Lung (tissue), 12 donors: ENCODE results near the gene ITPRIPL2. TPM values are rescaled to one million over a fixed set of nuclear protein-coding genes. Genes with fewer than 3 reads are reported as not detected.

Source experiments
- ATAC-seq: fragments of 200-7000 bp; cut with Tn5 transposase; one replicate; pipeline ENCODE4 v1.9.1; 2020; ENCODE audit warnings: moderate number of reproducible peaks; ENCODE audit not compliant: insufficient read depth, low FRiP score
- DNase-seq, 3 donors: peaks; one replicate each; pipeline ENCODE4 v3.0.0-alpha.2; 2013 to 2017
- H3K27ac ChIP-seq, 2 donors: one replicate each; pipeline ENCODE4 v1.5.1; 2013; ENCODE audit warnings: mild to moderate bottlenecking in 2 of 2, moderate library complexity in 2 of 2, control low read depth in 1 of 2, inconsistent platforms in 1 of 2, low read depth in 1 of 2, low read length in 1 of 2
- H3K27me3 ChIP-seq, 3 donors: one replicate each; pipeline ENCODE4 v1.5.1; 2013; ENCODE audit warnings: low read length in 2 of 3; ENCODE audit not compliant: control insufficient read depth in 3 of 3, insufficient read depth in 3 of 3
- H3K36me3 ChIP-seq, 4 donors: one replicate each; pipeline ENCODE4 v1.5.1; 2013; ENCODE audit warnings: low read length in 4 of 4, mild to moderate bottlenecking in 1 of 4, moderate library complexity in 1 of 4; ENCODE audit not compliant: control insufficient read depth in 4 of 4, insufficient read depth in 4 of 4
- H3K4me1 ChIP-seq, 5 donors: one replicate each; pipeline ENCODE4 v1.5.1; 2013; ENCODE audit warnings: low read length in 5 of 5, mild to moderate bottlenecking in 2 of 5, moderate library complexity in 1 of 5; ENCODE audit not compliant: control insufficient read depth in 5 of 5, insufficient read depth in 5 of 5
- H3K4me3 ChIP-seq: one replicate; pipeline ENCODE4 v1.5.1; 2013; ENCODE audit warnings: mild to moderate bottlenecking, control low read depth, moderate library complexity
- H3K9ac ChIP-seq, 2 donors: one replicate each; pipeline ENCODE4 v1.5.1; 2013; ENCODE audit warnings: low read length in 2 of 2, control low read depth in 1 of 2; ENCODE audit not compliant: insufficient read depth in 1 of 2
- H3K9me3 ChIP-seq, 4 donors: one replicate each; pipeline ENCODE4 v1.5.1; 2013; ENCODE audit warnings: low read length in 3 of 4, mild to moderate bottlenecking in 1 of 4, moderate library complexity in 1 of 4; ENCODE audit not compliant: control insufficient read depth in 4 of 4, insufficient read depth in 3 of 4
- WGBS, 2 donors: extraction: QIAGEN DNeasy Blood & Tissue Kit; methylation state at CpG; one replicate each; pipeline ENCODE4 v1.1.7; 2013; 5-methylcytosine and 5-hydroxymethylcytosine counted together
- polyA plus RNA-seq, 2 donors: library from polyadenylated mRNA; stranded (reverse); fragments of 200-250 nt; gene quantifications; one replicate each; pipeline ENCODE4 v1.2.1, GENCODE V29; 2013
- total RNA-seq, 2 donors: library from RNA; depleted of rRNA in 1 of 2; stranded (reverse); fragments of >200 nt in 1 of 2; gene quantifications; one replicate each; pipeline ENCODE4 v1.2.1, GENCODE V29; 2014 to 2021
- TF ChIP-seq, protein P1 (sequence below): IDR thresholded peaks from 2 replicates; pipeline ENCODE4 v1.5.1; 2012; ENCODE audit warnings: mild to moderate bottlenecking; ENCODE audit errors: control extremely low read depth, extremely low read depth
- donor health status: control.
- donor health status: control.
- donor health status: Bipolar disorder and iron deficiency.
- donor health status: healthy.
- donor health status: DM: yes; HTN: yes; CAD: no.

The ITPRIPL2 gene
- total and polyA plus RNA-seq, 4 donors, result 12.4 to 86.3 (median 28.3) TPM

GRCh38 chr16:19086322-19087199 lies 27.2 kb upstream of the ITPRIPL2 start:
- TF ChIP-seq, protein P1, sequence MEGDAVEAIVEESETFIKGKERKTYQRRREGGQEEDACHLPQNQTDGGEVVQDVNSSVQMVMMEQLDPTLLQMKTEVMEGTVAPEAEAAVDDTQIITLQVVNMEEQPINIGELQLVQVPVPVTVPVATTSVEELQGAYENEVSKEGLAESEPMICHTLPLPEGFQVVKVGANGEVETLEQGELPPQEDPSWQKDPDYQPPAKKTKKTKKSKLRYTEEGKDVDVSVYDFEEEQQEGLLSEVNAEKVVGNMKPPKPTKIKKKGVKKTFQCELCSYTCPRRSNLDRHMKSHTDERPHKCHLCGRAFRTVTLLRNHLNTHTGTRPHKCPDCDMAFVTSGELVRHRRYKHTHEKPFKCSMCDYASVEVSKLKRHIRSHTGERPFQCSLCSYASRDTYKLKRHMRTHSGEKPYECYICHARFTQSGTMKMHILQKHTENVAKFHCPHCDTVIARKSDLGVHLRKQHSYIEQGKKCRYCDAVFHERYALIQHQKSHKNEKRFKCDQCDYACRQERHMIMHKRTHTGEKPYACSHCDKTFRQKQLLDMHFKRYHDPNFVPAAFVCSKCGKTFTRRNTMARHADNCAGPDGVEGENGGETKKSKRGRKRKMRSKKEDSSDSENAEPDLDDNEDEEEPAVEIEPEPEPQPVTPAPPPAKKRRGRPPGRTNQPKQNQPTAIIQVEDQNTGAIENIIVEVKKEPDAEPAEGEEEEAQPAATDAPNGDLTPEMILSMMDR, result peak; percentile 92
- WGBS, 2 donors, result 5 to 8% methylated on average over 52 of the region's 52 CpGs
- H3K9ac ChIP-seq, result peak overlapping the region; percentile 28 to 90
- no peaks in the 10 kb centered on the region for H3K27me3 ChIP-seq
- no peaks in the 10 kb centered on the region for H3K36me3 ChIP-seq
- H3K27ac ChIP-seq, result peak overlapping the region in 1 of 2 donors; percentile 79
- peak; percentile 96 for ATAC-seq
- no peaks in the 10 kb centered on the region for H3K9me3 ChIP-seq
- H3K4me1 ChIP-seq, result peaks cover 0 to 12% (median 3%) of the 10 kb centered on the region in 5 donors
- peak overlapping the region; percentile 56 for H3K4me3 ChIP-seq
- peak; percentile 95 to 97 (median 97) for DNase-seq

DNA sequence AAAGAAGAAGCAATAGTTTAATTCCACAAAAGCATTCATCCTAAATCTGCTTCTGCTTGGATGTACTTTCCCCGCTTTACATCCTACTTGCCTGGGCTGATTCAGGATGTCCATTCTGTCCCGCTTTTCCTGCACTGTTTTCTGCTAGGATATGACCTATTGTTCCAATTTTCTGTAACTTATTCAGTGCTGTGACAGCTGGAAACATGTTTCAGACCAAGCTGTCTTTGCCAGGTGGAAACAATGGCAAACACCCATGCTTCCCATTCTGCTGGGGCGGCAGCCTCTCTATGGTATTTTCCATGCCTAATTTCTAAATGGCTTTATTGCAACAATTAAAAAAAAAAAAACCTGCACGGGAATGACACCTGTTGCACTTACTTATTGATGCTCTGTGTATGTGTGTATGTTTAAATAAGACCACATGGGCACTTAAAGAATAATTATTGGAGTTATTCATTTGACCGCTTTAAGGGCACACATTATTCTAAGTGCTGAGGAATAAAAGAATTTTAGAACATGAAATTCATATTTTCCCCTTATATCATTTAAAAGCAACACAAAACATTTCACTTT lies 25.3 kb upstream of the ITPRIPL2 start:
- Histone ChIP-seq H3K27me3 (no peaks in the 10 kb centered on the region), H3K9me3 (no peaks in the 10 kb centered on the region), H3K4me3 (no peak overlapping the region), H3K36me3 (no peaks in the 10 kb centered on the region), H3K9ac (no peak overlapping the region), H3K4me1 (peaks cover 0 to 17% (median 3%) of the 10 kb centered on the region in 5 donors), H3K27ac (no peak overlapping the region)
- peak in 1 of 3 donors; percentile 35 for DNase-seq
- WGBS, 2 donors, result 72 to 92% methylated on average over 5 of the region's 5 CpGs
- no peak for ATAC-seq
- TF ChIP-seq, protein P1, result no peak

DNA sequence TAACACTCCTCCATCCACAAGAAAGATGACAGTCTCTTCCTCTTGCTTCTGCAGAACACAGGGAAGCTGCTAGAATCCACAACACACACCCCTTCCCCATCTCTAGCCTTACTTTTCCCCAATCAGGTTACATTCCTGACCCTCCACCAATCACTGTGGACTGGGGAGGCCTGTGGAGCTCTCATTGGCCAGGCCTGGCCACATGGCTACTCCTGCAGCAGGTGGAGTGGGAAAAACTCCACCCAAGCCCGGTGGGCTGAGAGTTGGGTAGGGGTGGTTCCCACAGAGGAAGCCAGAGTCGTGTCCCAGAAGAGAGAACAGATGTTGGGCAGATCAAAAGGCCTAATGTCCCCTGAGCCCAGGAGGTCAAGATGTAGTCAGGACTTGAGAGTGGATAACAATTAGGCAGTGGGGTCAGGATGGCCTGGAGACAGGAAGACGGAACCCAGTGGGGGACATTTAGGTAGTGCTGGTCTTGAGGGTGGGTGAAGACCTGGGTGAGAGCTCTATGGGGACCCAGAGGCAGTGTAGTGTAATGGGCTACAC lies 24.3 kb upstream of the ITPRIPL2 start:
- Histone ChIP-seq H3K27ac (no peak overlapping the region), H3K9me3 (no peaks in the 10 kb centered on the region), H3K36me3 (no peaks in the 10 kb centered on the region), H3K4me1 (peaks cover 0 to 17% (median 3%) of the 10 kb centered on the region in 5 donors), H3K4me3 (no peak overlapping the region), H3K27me3 (no peaks in the 10 kb centered on the region), H3K9ac (no peak overlapping the region)
- ATAC-seq (no peak), DNase-seq (no peak)
- WGBS, 2 donors, result 83 to 88% methylated on average over 3 of the region's 3 CpGs
- TF ChIP-seq, protein P1, result no peak
